GM18951 (cell line): Measurements from ENCODE around the gene ARMC3.
"Not testable (repeated sequence)": the region's sequence is repeated elsewhere in the genome, so short reads cannot be mapped to it uniquely, and the experiment has no call there.

Source experiments
- POLR2A ChIP-seq: IDR thresholded peaks from 4 replicates; pipeline ENCODE4 v1.6.1; 2011; ENCODE audit warnings: mild to moderate bottlenecking; ENCODE audit not compliant: insufficient read length, insufficient read depth; ENCODE audit errors: extremely low read depth
- in situ Hi-C: fragments of 300-500 bp; cut with MboI; formaldehyde crosslinking; loops from one replicate; pipeline ENCODE4 v1.12.0; 2022; ENCODE audit warnings: low sequenced_read_pairs, mixed read lengths, inconsistent platforms; ENCODE audit not compliant: unreplicated experiment

Gene ARMC3, protein sequence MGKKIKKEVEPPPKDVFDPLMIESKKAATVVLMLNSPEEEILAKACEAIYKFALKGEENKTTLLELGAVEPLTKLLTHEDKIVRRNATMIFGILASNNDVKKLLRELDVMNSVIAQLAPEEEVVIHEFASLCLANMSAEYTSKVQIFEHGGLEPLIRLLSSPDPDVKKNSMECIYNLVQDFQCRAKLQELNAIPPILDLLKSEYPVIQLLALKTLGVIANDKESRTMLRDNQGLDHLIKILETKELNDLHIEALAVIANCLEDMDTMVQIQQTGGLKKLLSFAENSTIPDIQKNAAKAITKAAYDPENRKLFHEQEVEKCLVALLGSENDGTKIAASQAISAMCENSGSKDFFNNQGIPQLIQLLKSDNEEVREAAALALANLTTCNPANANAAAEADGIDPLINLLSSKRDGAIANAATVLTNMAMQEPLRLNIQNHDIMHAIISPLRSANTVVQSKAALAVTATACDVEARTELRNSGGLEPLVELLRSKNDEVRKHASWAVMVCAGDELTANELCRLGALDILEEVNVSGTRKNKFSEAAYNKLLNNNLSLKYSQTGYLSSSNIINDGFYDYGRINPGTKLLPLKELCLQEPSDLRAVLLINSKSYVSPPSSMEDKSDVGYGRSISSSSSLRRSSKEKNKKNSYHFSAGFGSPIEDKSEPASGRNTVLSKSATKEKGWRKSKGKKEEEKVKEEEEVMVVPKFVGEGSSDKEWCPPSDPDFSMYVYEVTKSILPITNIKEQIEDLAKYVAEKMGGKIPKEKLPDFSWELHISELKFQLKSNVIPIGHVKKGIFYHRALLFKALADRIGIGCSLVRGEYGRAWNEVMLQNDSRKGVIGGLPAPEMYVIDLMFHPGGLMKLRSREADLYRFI

DNA sequence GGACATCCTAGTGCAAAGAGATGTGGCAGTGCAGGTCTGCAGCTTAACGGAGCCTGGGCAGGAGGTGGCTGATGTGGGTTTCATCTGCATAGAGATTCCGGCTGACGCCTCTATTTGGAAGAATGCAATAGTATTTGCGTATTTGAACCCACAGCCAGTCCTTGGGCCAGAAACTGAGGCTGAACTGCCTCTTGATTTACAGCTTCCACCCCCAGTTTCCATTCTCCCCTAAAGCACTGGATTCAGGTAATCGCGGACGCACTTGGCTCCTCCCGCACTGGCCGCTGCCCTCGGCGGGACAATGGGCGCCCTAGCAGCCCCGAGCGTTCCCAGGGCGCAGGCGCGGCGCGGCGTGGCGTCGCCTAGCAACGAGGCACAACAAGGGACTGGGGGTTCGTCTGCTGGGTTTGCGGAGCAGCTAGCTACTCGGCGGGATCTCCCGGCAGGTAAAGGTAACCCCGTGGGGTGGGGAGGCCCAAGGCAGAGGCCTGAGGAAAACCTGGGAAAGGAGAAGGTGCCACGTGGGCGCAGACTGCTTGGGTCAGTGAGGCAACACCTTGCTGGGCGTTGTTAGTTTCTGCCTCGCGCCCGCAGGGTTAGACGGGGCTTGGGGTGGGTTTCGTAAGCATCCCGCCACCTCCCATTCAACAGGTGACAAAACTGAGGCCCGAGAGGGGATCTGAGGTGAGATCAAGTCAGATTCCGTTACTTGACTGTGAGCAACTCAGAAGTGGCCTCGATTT, at the start of gene ARMC3:
Gene ARMC3, plus strand, starts transcription at position 393 of the 743 bp plus-strand sequence. CDS start 3,944 bp downstream, outside the sequence.
- TF ChIP-seq POLR2A, result peak; percentile 50
- in situ Hi-C loops, result no loop called here

DNA sequence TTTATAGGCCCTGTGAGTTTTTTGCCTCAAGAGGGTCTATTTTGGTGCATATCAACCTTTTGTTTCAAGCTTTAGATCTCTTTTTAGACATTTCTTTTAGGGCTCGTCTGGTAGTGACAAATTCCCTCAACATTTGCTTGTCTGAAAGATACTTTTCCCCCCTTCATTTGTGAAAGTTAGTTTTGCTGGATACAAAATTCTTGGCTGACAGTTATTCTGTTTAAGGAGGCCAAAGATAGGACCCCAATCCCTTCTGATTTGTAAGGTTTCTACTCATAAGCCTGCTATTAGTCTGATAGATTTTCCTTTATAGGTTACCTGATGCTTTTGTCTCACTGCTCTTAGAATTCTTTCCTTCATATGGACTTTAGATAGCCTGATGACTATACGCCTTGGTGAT, 36.1 kb upstream of the ARMC3 start:
- no peak for TF ChIP-seq POLR2A
- in situ Hi-C loops, result no loop called here

DNA sequence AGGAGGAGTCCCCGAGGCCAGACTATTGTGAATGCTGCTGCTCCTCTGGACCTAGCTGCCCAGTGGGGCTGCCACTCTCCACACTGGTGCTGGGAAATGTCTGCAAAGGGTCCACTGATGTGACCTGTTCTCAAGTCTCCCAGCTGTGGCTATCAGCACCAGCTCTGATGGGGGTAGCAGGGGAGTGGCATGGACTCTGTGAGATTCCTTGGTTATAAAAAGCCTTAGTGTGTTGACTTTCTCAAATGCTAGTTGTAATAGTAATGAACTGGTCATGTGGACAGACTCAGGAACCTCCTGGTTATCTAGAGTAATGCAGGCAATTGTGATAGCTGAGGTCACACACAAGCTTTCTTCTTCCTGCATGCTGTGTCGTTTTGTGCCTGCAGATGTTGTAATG, 34.1 kb upstream of the ARMC3 start:
- TF ChIP-seq POLR2A, result no peak
- in situ Hi-C loops, result no loop called here

DNA sequence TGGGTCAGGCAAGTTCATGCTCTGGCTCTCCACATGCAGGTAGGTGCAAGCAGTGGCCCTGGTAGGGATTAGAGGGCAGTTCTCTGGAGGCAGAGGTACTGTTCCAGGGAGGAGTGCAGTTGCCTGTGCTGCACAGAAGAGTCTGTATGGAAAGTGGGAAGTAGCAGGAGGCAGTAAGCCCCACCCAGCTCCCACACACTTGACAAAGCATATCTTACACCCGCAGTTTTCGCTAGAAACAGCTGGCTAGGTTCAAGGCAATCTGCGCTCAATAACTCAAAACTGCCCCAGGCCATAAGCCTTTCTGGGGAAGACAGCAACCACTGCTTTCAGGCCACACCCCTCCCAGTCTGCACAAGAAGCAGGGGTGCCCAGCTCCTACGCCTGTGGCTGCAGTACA, 33.1 kb upstream of the ARMC3 start:
- in situ Hi-C loops, result no loop called here
- no peak for TF ChIP-seq POLR2A

DNA sequence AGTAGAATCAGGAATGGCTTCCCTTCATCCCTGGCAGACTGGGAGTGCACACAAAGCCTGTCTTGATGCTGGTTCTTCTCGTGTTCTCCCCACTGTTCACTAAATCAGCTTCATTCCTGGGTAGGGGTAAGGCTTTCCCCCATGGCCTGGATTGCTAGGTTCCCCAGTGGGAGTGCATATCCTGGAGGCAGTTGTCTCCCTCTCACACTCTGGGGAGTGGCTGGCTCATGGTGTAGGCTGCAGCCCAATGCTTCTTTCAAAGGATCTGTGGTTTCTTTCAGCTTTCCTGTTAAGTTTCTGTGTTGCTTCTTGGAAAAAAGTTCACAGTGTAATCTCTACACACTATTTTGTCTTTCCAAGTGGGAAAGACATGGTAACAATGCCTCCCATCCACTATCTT, 32.6 kb upstream of the ARMC3 start:
- in situ Hi-C loops, result no loop called here
- no peak for TF ChIP-seq POLR2A

DNA sequence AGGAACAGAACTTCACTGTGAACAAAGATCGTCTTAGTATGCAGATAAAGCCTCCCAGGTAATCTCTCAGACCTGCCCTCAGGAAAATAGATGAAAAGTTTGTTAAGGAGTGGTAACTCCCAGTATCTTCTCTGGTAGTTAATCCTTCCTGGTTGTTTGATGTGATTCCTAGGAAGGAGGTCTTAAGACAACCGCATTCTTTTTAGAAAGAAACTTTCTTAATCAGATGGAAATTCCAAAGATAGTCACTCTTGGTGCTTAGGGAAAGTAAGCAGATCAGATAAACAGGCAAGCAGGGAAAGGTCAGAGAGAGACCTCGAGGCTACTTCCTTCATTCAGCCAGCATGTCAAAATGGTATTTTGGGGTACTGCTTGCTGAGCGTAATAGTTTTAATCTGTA, 30.5 kb upstream of the ARMC3 start:
- no peak for TF ChIP-seq POLR2A
- in situ Hi-C loops, result no loop called here

DNA sequence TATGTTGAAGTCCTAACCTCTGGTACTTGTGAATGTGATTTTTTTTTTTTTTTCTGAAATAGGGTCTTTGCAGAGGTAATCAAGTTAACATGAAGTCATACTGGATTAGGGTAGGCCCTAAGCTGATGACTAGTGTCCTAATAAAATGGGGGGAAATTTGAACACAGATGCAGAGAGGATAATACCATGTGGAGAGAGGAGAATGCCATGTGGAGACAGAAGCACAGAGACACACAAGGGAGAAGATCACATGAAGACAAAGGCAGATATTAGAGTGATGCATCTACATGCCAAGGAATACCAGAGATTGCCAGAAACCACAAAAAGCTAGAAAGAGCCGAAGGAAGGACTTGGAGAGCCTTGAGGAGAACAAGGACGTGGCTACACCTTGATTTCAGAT, 28.5 kb upstream of the ARMC3 start:
- in situ Hi-C loops, result no loop called here
- TF ChIP-seq POLR2A, result no peak

DNA sequence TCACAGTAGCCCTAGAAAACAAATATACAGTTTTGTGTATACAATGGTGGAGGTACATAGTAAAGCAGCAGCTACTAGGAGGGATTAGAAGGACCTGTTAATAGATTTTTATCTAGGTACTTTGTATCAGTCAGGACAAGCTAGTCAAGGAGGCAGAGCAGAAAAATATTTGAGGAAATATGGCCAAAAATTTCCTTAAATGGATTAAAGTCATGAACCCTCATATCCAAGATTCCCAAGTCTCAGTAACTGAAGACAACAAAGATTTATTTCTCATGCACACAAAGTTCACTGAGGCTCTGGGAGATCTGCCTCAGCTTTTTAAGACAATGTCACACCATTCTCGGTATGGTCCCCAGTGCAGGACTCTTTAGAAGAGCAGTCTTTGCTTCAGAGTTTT, 28.1 kb upstream of the ARMC3 start:
- in situ Hi-C loops, result no loop called here
- TF ChIP-seq POLR2A, result no peak

DNA sequence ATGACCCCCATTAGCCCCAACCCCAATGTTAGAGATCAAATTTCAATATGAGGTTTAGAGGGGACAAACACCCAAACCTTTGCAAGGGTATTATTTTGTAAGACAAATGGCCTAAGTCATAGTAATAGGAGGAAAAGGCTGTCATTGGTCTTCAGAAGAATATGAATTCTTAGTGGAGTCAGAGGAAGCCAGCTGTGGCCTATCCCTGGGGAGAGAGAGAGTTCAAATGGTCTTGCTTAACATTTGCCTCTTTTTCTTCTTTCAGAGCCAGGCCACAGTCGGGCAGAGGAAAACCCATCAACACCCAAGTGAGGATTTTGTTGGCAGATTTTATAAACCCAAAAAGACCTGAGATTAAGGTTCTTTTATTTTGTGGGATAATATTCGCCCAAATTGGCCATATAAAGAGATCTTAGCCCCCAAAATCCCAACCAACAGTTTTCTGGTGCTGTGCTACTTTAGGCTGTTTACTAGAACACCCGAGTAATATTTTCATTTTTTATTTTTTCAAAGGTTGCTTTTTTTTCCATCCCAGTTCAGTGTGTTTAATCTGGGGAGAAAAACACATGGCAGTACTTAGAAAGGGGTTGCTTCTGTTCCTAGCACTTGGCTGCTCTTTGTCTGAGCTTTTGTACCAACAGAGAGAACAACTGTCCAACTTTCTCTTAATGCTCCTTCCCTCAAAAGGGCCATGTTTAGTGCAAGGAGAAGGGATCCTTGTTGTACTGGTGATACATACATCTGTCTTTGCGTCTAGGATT, 26.8 kb upstream of the ARMC3 start:
- in situ Hi-C loops, result no loop called here
- TF ChIP-seq POLR2A, result no peak

DNA sequence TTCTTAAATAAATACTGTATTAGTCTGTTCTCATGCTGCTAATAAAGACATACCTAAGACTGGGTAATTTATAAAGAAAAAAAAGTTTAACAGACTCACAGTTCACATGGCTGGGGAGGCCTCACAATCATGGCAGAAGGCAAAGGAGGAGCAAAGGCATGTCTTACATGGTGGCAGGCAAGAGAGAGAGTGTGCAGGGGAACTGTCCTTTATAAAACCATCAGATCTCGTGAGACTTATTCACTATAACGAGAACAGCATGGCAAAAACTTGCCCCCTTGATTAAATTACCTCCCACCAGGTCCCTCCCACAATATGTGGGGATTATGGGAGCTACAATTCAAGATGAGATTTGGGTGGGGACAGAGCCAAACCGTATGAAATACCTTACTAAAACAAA, 25.7 kb upstream of the ARMC3 start:
- in situ Hi-C loops, result not testable (repeated sequence)

DNA sequence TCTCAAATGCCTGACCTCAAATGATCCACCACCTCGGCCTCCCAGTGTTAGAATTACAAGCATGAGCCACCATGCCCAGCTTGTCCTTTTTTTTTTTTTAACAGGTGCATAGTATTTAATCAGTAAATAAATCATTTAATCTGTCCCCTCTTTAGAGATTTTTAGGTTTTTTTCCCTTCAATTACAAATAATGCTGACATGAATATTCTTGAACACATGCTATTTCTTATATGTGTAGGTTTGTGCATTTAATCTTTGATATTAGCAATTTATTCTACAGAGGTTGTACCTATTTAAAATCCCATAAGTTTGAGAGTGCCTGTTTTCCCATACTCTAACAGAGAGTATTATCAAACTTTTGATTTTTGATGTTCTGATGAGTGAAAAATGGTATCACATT, 24.2 kb upstream of the ARMC3 start:
- in situ Hi-C loops, result no loop called here
- TF ChIP-seq POLR2A, result no peak

DNA sequence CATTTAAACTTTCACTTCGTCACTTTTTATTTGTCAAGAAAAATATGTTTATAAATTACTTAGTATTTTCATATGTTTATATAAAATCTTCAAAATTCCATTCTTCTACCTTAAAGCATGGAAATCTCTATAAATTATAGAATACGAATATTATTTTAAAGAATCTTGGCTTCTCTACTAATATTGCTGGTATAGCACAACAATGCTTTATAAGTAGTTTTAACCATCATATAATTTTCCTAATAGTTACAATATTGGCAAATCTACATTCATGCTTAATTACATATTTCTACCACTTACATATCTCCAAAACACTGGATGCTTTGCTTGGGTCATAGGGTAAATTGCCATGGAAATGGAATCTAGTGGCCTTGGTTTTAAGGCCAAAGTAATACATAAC, 21.1 kb upstream of the ARMC3 start:
- TF ChIP-seq POLR2A, result no peak
- in situ Hi-C loops, result no loop called here

DNA sequence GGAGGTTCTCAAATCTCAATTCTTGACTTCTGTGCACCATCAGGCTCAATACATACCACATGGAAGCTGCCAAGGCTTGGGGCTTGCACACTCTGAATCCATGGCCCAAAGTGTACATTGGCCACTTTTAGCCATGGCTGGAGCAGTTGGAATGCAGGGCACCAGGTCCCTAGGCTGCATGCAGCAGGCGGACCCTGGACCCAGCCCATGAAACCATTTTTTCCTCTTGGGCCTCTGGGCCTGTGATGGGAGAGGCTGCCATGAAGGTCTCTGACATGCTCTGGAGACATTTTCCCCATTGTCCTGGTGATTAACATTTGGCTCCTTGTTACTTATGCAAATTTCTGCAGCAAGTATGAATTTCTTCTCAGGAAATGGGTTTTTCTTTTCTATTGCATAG, 19.0 kb upstream of the ARMC3 start:
- in situ Hi-C loops, result no loop called here
- TF ChIP-seq POLR2A, result no peak

DNA sequence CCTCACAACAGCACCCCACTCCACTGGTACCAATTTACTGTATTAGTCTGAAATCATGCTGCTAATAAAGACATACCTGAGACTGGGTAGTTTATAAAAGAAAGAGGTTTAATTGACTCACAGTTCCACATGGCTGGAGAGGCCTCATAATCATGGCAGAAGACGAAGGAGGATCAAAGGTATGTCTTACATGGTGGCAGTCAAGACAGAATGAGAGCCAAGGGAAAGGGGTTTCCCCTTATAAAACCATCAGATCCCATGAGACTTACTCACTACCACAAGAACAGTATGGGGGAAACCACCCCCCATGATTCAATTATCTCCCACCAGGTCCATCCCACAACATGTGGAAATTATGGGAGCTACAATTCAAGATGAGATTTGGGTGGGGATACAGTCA, 18.2 kb upstream of the ARMC3 start:
- in situ Hi-C loops, result not testable (repeated sequence)
